Testis (tissue), 3 donors: ENCODE results near the gene AXIN1. TPM values are rescaled to one million over a fixed set of nuclear protein-coding genes. Genes with fewer than 3 reads are reported as not detected.

Experiments used
- DNase-seq: peaks from one replicate; pipeline ENCODE4 v3.0.0-alpha.2; 2019
- H3K27ac ChIP-seq, 2 donors: fragments of 200-600 bp; sonication (generic); one replicate each; pipeline ENCODE4 v1.5.1; 2019
- H3K27me3 ChIP-seq: fragments of 200-600 bp; sonication (generic); one replicate; pipeline ENCODE4 v1.5.1; 2019
- H3K36me3 ChIP-seq: fragments of 200-600 bp; sonication (generic); one replicate; pipeline ENCODE4 v1.5.1; 2017; ENCODE audit warnings: low read depth; ENCODE audit errors: missing control alignments
- H3K4me1 ChIP-seq: fragments of 200-600 bp; sonication (generic); one replicate; pipeline ENCODE4 v1.5.1; 2019
- H3K4me3 ChIP-seq, 2 donors: fragments of 200-600 bp; sonication (generic); one replicate each; pipeline ENCODE4 v1.5.1; 2017 to 2019
- H3K9me3 ChIP-seq: fragments of 200-600 bp; sonication (generic); one replicate; pipeline ENCODE4 v1.5.1; 2017
- POLR2A ChIP-seq: fragments of 450-650 bp; IDR thresholded peaks from one replicate; pipeline ENCODE4 v1.6.1; 2017; ENCODE audit warnings: antibody characterized with exemption, mild to moderate bottlenecking, moderate library complexity
- WGBS, 2 donors: methylation state at CpG; one replicate each; pipeline ENCODE4 v1.1.5; 2018; 5-methylcytosine and 5-hydroxymethylcytosine counted together
- intact Hi-C: fragments of 100-400 bp; cut with DNase I; formaldehyde crosslinking; loops from one replicate; pipeline ENCODE4 v1.15.1; 2023; ENCODE audit warnings: low total_unique reads
- polyA plus RNA-seq: library from polyadenylated mRNA; stranded (reverse); fragments of 350-450 nt; fragmentation: Illumina TruSeq; extraction: RNeasy Lipid Tissue Mini Kit (QIAGEN cat#74804); gene quantifications from one replicate; pipeline ENCODE4 v1.2.3, GENCODE V29; 2014; ENCODE audit warnings: low read depth, low replicate concordance; ENCODE audit not compliant: insufficient read depth
- total RNA-seq, 2 donors: library from RNA; depleted of rRNA; stranded (reverse); fragments of >200 nt; gene quantifications; one replicate each; pipeline ENCODE4 v1.2.3, GENCODE V29; 2016
- TF ChIP-seq, protein P1 (sequence below), 3 experiments: fragments of 450-650 bp in 2 of 3; fragments of 200-600 bp in 1 of 3; sonication (generic) in 1 of 3; IDR thresholded peaks; one replicate each; pipeline ENCODE4 v1.5.1; 2016 to 2019; ENCODE audit warnings: antibody characterized with exemption in 3 of 3, mild to moderate bottlenecking in 2 of 3, moderate library complexity in 1 of 3

AXIN1 gene
- total and polyA plus RNA-seq, 3 donors from 2014 or later: 19.4 to 32.0 (median 30.6) TPM

GRCh38 chr16:276426-277077 lies 76.0 kb downstream of the AXIN1 start:
- Histone ChIP-seq H3K4me3 (no peak overlapping the region), H3K36me3 (no peaks in the 10 kb centered on the region), H3K27ac (no peak overlapping the region), H3K9me3 (no peaks in the 10 kb centered on the region), H3K4me1 (no peaks in the 10 kb centered on the region), H3K27me3 (no peaks in the 10 kb centered on the region)
- DNase-seq: no peak
- intact Hi-C loops: no loop called here
- 75 to 82% methylated on average over 14 to 20 of the region's 20 CpGs for WGBS, 2 donors
- no peak for TF ChIP-seq POLR2A

DNA sequence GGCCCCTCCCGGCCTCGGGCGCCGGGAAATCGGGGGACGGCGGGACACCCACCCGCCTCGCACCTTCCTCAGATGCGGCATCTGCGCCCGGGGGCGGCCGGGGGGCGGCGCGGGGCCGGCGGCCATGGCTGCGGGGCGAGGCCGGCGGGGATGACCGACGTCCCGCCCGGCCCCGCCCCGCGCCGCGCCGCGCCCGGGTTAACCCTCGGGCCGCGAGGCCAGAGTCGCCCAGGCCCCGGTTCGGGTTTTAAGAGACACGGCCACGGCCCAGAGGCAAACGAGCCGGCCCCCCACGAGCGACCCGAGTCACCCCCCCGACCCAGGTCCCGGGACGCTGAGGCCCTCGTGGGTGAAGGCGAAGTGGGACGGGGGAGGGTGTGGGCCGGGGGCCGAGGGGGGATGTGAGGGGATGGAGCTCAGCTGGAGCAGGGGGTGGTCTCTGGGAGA lies 76.7 kb downstream of the AXIN1 start, which contains the start of gene RGS11:
Gene RGS11 (minus strand): TSS at position 159 of the 447 bp plus-strand sequence. CDS start 33 bp downstream, at position 126.
- TF ChIP-seq POLR2A: no peak
- TF ChIP-seq, protein P1, sequence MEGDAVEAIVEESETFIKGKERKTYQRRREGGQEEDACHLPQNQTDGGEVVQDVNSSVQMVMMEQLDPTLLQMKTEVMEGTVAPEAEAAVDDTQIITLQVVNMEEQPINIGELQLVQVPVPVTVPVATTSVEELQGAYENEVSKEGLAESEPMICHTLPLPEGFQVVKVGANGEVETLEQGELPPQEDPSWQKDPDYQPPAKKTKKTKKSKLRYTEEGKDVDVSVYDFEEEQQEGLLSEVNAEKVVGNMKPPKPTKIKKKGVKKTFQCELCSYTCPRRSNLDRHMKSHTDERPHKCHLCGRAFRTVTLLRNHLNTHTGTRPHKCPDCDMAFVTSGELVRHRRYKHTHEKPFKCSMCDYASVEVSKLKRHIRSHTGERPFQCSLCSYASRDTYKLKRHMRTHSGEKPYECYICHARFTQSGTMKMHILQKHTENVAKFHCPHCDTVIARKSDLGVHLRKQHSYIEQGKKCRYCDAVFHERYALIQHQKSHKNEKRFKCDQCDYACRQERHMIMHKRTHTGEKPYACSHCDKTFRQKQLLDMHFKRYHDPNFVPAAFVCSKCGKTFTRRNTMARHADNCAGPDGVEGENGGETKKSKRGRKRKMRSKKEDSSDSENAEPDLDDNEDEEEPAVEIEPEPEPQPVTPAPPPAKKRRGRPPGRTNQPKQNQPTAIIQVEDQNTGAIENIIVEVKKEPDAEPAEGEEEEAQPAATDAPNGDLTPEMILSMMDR (IDR thresholded peaks at IDR 0.05): no peak
- 3% methylated on average over 54 of the region's 56 CpGs; no CpG with 5 or more reads in 1 of the 2 donors for WGBS, 2 donors
- Histone ChIP-seq H3K27me3 (no peaks in the 10 kb centered on the region), H3K4me3 (peak within 1 kb of the TSS in 1 of 2 donors; percentile 14), H3K9me3 (no peaks in the 10 kb centered on the region), H3K27ac (no peak within 1 kb of the TSS), H3K4me1 (no peaks in the 10 kb centered on the region), H3K36me3 (no peaks in the 10 kb centered on the region)
- intact Hi-C loops: no loop called here
- no peak for DNase-seq

DNA sequence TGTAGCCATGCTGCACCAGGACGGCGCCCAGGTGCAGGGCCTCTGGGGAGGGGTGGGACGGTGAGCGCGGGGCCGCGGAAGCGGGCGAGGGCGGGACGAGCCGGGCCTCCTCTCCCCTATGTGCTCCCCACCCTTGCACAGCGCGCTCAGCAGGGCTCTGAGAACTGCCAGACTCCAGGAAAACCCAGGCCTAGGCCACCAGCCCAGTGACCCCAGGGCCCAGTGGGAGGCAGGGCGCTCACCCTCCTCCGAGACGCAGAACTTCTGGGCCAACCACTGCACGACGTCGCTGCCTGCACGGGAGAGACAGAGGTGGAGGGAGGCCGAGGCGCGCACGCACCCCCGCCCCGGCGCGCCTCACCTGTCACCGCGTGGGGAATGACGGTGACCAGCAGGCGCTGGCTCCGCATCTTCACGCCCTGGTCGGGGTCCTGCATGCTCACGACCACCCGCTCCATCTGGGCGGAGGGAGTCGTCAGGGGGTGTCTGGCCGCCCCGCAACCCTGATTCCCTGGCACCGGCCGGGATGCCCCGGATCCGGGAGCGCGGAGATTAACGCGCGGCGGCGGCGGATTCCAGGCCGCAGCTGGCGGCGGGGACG lies 77.4 kb downstream of the AXIN1 start:
- no peak overlapping the region for H3K27ac ChIP-seq
- H3K9me3 ChIP-seq: no peaks in the 10 kb centered on the region
- no peaks in the 10 kb centered on the region for H3K36me3 ChIP-seq
- intact Hi-C loops: no loop called here
- DNase-seq: no peak
- 3% methylated on average over 37 of the region's 58 CpGs; no CpG with 5 or more reads in 1 of the 2 donors for WGBS, 2 donors
- H3K27me3 ChIP-seq: no peaks in the 10 kb centered on the region
- TF ChIP-seq, protein P1 (IDR thresholded peaks at IDR 0.05): no peak
- TF ChIP-seq POLR2A: no peak
- peak overlapping the region in 1 of 2 donors; percentile 14 for H3K4me3 ChIP-seq
- H3K4me1 ChIP-seq: no peaks in the 10 kb centered on the region

DNA sequence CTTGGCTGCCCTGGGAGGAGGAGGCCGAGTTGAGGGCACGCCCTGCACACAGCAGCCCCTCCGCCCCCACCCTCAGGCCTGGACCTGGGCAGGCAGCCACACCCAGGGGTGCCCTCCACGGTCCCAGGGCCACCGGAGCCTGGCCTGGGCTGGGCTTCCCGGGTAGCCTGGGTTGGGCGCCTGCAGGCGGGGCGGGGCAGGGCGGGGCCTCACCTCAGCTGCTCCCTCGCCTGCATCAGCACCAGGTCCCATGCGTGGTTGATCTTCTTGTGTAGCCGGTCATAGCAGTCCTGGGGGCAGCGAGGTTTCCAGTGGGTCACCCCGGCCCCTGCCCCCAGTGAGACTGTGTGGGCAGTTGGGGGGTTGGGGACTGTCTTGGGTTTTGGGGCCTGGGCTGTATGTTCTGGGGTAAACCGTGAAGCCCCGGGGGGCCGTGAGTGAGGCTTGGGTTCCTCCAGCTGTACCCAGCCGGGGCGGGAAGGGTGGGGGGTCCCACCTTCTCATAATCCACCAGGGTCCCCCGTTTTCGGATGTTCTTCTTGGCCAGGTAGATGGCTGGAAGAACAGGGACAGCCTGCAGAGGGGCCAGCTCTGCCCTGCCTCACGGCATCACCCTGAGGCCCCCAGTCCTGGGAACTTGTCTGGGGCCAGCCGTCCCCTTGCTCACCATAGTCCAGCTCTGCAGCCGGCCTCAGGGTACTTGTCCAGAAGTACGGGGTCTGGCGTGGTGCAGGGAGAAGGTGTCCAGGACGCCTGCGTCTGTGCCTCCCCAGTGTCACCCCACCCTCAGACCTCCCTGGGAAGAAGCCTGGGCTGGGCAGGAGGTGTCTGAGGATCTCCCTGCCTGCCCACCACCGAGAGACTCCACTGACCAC lies 78.7 kb downstream of the AXIN1 start:
- Histone ChIP-seq H3K27me3 (no peaks in the 10 kb centered on the region), H3K4me3 (no peak overlapping the region), H3K36me3 (no peaks in the 10 kb centered on the region), H3K27ac (no peak overlapping the region), H3K4me1 (no peaks in the 10 kb centered on the region), H3K9me3 (no peaks in the 10 kb centered on the region)
- DNase-seq: no peak
- WGBS, 2 donors: 81 to 84% methylated on average over 10 to 28 of the region's 30 CpGs
- no peak for TF ChIP-seq POLR2A
- intact Hi-C loops: no loop called here

DNA sequence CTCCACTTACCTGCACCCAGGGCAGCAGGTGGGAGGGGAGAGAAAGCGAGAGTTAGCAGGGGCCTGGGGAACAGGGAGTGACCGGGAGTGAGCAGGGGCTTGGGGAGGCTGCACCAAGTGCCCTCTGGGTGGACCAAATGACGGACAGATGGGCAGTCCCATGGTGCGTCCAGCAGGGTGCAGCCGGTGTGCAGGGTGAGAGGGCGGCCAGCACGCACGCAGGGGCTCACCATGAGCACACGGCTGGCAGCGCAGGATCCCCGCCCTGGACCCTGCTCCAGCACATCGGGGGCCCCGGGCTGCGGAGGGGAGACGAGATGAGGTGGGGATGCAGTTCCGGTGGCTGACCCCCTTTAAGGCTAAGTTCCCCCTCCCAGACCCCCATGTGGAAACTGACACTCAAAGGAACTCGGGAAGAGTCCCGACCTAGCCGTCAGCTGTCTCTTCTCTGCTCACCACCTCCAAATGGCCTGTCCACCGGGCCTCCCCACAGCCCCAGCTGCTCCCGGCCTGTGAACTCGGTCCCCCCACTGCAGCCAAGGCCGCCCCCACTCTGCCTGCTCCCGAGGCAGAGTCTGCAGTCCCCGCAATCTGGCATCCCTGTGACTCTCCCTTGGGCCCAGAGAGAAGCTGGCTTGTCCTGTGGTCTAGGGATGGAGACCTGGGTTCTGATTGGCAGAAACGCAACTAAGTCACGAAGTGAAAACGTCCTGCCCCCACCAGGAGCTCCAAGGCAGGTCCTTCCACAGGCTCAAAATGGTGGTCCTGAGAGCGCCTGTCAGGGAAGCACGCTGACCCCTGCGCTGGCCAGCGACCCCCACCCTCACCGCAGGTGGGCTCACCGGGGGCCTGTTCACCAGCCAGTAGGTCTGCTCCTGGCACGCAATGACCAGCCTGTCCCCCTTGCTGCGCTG lies 79.6 kb downstream of the AXIN1 start:
- no peak for DNase-seq
- TF ChIP-seq POLR2A: no peak
- TF ChIP-seq, protein P1 (IDR thresholded peaks at IDR 0.05): no peak
- Histone ChIP-seq H3K36me3 (no peaks in the 10 kb centered on the region), H3K4me1 (no peaks in the 10 kb centered on the region), H3K27me3 (no peaks in the 10 kb centered on the region), H3K27ac (no peak overlapping the region), H3K4me3 (no peak overlapping the region), H3K9me3 (no peaks in the 10 kb centered on the region)
- 70 to 74% methylated on average over 16 to 36 of the region's 36 CpGs for WGBS, 2 donors
- intact Hi-C loops: no loop called here
